Common myeloid progenitor, CD34-positive (primary cell): ENCODE results near the gene ZPBP. TPM values are rescaled to one million over a fixed set of nuclear protein-coding genes. Genes with fewer than 3 reads are reported as not detected.
A peak's percentile ranks its signal among the peaks of the same experiment; 100 is the strongest.

ENCODE experiments used
- CTCF ChIA-PET: fragments of 350-600 bp; sonication (Branson Sonifier 250); formaldehyde crosslinking; loops from one replicate; lab custom pipeline; 2021; ENCODE audit warnings: antibody characterized with exemption; lab: Charles Lee
- POLR2A ChIA-PET: fragments of 350-600 bp; sonication (Branson Sonifier 250); formaldehyde crosslinking; loops from one replicate; lab custom pipeline; 2021; ENCODE audit warnings: antibody characterized with exemption; lab: Charles Lee
- DNase-seq, 3 donors: peaks; one replicate each; pipeline versions ENCODE4 v3.0.0 to v3.0.0-alpha.2; 2013
- H3K27ac ChIP-seq, 2 experiments: 1 replicate in 1 of 2; 2 replicates in 1 of 2; pipeline ENCODE4 v1.7.0; 2013; ENCODE audit warnings: inconsistent platforms in 2 of 2, low read length in 2 of 2, mild to moderate bottlenecking in 2 of 2, low read depth in 1 of 2, moderate library complexity in 1 of 2; ENCODE audit not compliant: severe bottlenecking in 2 of 2, insufficient read depth in 1 of 2, poor library complexity in 1 of 2
- H3K27me3 ChIP-seq, 5 experiments: replicated peaks in 2 of 5; 1 replicate in 3 of 5; 2 replicates in 2 of 5; pipeline versions ENCODE4 v1.6.1 to v1.7.0; 2013; ENCODE audit warnings: low read length in 4 of 5, mild to moderate bottlenecking in 2 of 5, moderate library complexity in 2 of 5, inconsistent platforms in 1 of 5; ENCODE audit not compliant: insufficient read depth in 5 of 5, control insufficient read depth in 4 of 5
- H3K36me3 ChIP-seq, 4 experiments: 1 replicate in 2 of 4; 2 replicates in 2 of 4; pipeline versions ENCODE4 v1.6.1 to v1.7.0; 2013; ENCODE audit warnings: low read length in 3 of 4, control low read depth in 1 of 4, mild to moderate bottlenecking in 1 of 4; ENCODE audit not compliant: control insufficient read depth in 4 of 4, insufficient read depth in 4 of 4
- H3K4me1 ChIP-seq, 4 experiments: 1 replicate in 3 of 4; 2 replicates in 1 of 4; pipeline versions ENCODE4 v1.6.1 to v1.7.1; 2013; ENCODE audit warnings: low read length in 3 of 4, mild to moderate bottlenecking in 3 of 4, control low read depth in 1 of 4, inconsistent platforms in 1 of 4, moderate library complexity in 1 of 4; ENCODE audit not compliant: control insufficient read depth in 4 of 4, insufficient read depth in 4 of 4; ENCODE audit errors: control extremely low read depth in 1 of 4
- H3K4me3 ChIP-seq, 7 experiments: 1 replicate in 4 of 7; 2 replicates in 3 of 7; pipeline versions ENCODE4 v1.5.1 to v1.7.0; 2013; ENCODE audit warnings: mild to moderate bottlenecking in 7 of 7, low read length in 6 of 7, moderate library complexity in 6 of 7, inconsistent platforms in 2 of 7, low read depth in 2 of 7, control low read depth in 1 of 7; ENCODE audit not compliant: insufficient read depth in 4 of 7, control insufficient read depth in 1 of 7; ENCODE audit errors: extremely low read depth in 1 of 7
- H3K9me3 ChIP-seq, 5 experiments: 1 replicate in 4 of 5; 2 replicates in 1 of 5; pipeline versions ENCODE4 v1.6.1 to v1.7.1; 2013; ENCODE audit warnings: low read length in 4 of 5, mild to moderate bottlenecking in 2 of 5, inconsistent platforms in 1 of 5, low read depth in 1 of 5, moderate library complexity in 1 of 5; ENCODE audit not compliant: control insufficient read depth in 4 of 5, insufficient read depth in 2 of 5; ENCODE audit errors: control extremely low read depth in 1 of 5
- WGBS: methylation state at CpG from one replicate; pipeline ENCODE4 v1.1.5; 2013; ENCODE audit not compliant: insufficient coverage; 5-methylcytosine and 5-hydroxymethylcytosine counted together
- polyA plus RNA-seq: library from polyadenylated mRNA; unstranded; fragments of 120-200 nt; gene quantifications from one replicate; pipeline ENCODE4 v1.2.1, GENCODE V29; 2013

The ZPBP gene
- 0.22 TPM for polyA plus RNA-seq

- DNase-seq, result peak; percentile 68 to 84 (median 78)
- Histone ChIP-seq H3K27ac (peak within 1 kb of the TSS in 1 of 2 experiments; percentile 22), H3K4me3 (peak within 1 kb of the TSS; percentile 11 to 86 (median 76)), H3K36me3 (no peaks in the 10 kb centered on the region), H3K9me3 (no peaks in the 10 kb centered on the region), H3K27me3 (no peaks in the 10 kb centered on the region), H3K4me1 (peaks cover 3 to 9% (median 6%) of the 10 kb centered on the region in 4 experiments)
- ChIA-PET POLR2A (no interaction called here), CTCF (interaction anchor here (0.7 to 4.1 kb wide), 21 partner anchors 11 to 1275 kb away, joined by 3 to 24 read pairs (median 4); no protein-coding TSS in a partner anchor)
- WGBS, result 18% methylated on average over 35 of the region's 53 CpGs
These were observed at the start of gene ZPBP for GRCh38 chr7:50092579-50093491. Gene ZPBP, minus strand, starts transcription at chr7:50093246. Its CDS starts 52 bp downstream, at chr7:50093194.

GRCh38 chr7:50142425-50143017 is 49.5 kb upstream of the ZPBP start:
- H3K27ac ChIP-seq, result no peak overlapping the region
- H3K4me3 ChIP-seq, result peak overlapping the region in 1 of 7 experiments; percentile 44
- H3K27me3 ChIP-seq, result no peaks in the 10 kb centered on the region
- CTCF ChIA-PET, result interaction anchor here (0.9 to 5.7 kb wide), 18 partner anchors 9 to 282 kb away, joined by 3 to 46 read pairs (median 6); no protein-coding TSS in a partner anchor
- H3K4me1 ChIP-seq, result peaks cover 2 to 22% (median 12%) of the 10 kb centered on the region in 4 experiments
- POLR2A ChIA-PET, result no interaction called here
- H3K9me3 ChIP-seq, result no peaks in the 10 kb centered on the region
- DNase-seq, result peak; percentile 65 to 84 (median 76)
- H3K36me3 ChIP-seq, result no peaks in the 10 kb centered on the region
- 50% methylated on average over 2 of the region's 5 CpGs for WGBS

- H3K36me3 ChIP-seq, result no peaks in the 10 kb centered on the region
- ChIA-PET CTCF (interaction anchor here (0.7 to 5.7 kb wide), 10 partner anchors 9 to 276 kb away, joined by 3 to 46 read pairs (median 10); no protein-coding TSS in a partner anchor), POLR2A (no interaction called here)
- peaks cover 2 to 16% (median 10%) of the 10 kb centered on the region in 4 experiments for H3K4me1 ChIP-seq
- no peak overlapping the region for H3K27ac ChIP-seq
- H3K4me3 ChIP-seq, result no peak overlapping the region
- WGBS, result no CpG with 5 or more reads among the region's 12 CpGs
- H3K9me3 ChIP-seq, result no peaks in the 10 kb centered on the region
- no peaks in the 10 kb centered on the region for H3K27me3 ChIP-seq
- no peak for DNase-seq
These were observed 48.8 kb upstream of the ZPBP start for GRCh38 chr7:50141854-50142253.

- DNase-seq, result no peak
- Histone ChIP-seq H3K36me3 (no peaks in the 10 kb centered on the region), H3K4me1 (peaks cover 0 to 13% (median 7%) of the 10 kb centered on the region in 4 experiments), H3K27ac (no peak overlapping the region), H3K4me3 (no peak overlapping the region), H3K27me3 (no peaks in the 10 kb centered on the region), H3K9me3 (no peaks in the 10 kb centered on the region)
- ChIA-PET POLR2A (no interaction called here), CTCF (interaction anchor here (1.0 to 5.7 kb wide), 3 partner anchors 61 to 277 kb away, joined by 3 to 46 read pairs (median 5); no protein-coding TSS in a partner anchor)
- WGBS, result 100% methylated on average over 1 of the region's 5 CpGs
These were observed 48.1 kb upstream of the ZPBP start for GRCh38 chr7:50141131-50141530.

- peaks cover 0 to 11% (median 5%) of the 10 kb centered on the region in 4 experiments for H3K4me1 ChIP-seq
- WGBS, result 88% methylated on average over 3 of the region's 5 CpGs
- CTCF ChIA-PET, result interaction anchor here (1.0 to 5.7 kb wide), 6 partner anchors 62 to 278 kb away, joined by 3 to 46 read pairs (median 4); no protein-coding TSS in a partner anchor
These were observed 47.6 kb upstream of the ZPBP start for GRCh38 chr7:50140688-50141087.

GRCh38 chr7:50138101-50138500 is 45.1 kb upstream of the ZPBP start:
- Histone ChIP-seq H3K4me3 (no peak overlapping the region), H3K27me3 (no peaks in the 10 kb centered on the region), H3K36me3 (no peaks in the 10 kb centered on the region), H3K4me1 (peaks cover 0 to 9% (median 3%) of the 10 kb centered on the region in 4 experiments), H3K9me3 (no peaks in the 10 kb centered on the region), H3K27ac (no peak overlapping the region)
- ChIA-PET CTCF (no interaction called here), POLR2A (no interaction called here)
- DNase-seq, result peak in 2 of 3 donors; percentile 43 to 60
- no CpG with 5 or more reads among the region's 1 CpG for WGBS

More at GRCh38 chr7:50140688-50141087, 47.6 kb upstream of the ZPBP start:
- Histone ChIP-seq H3K4me3 (no peak overlapping the region), H3K27me3 (no peaks in the 10 kb centered on the region), H3K36me3 (no peaks in the 10 kb centered on the region), H3K9me3 (no peaks in the 10 kb centered on the region), H3K27ac (no peak overlapping the region)
- no peak for DNase-seq
- POLR2A ChIA-PET, result no interaction called here
